Measurements from ENCODE around the gene MLH1.

DNA sequence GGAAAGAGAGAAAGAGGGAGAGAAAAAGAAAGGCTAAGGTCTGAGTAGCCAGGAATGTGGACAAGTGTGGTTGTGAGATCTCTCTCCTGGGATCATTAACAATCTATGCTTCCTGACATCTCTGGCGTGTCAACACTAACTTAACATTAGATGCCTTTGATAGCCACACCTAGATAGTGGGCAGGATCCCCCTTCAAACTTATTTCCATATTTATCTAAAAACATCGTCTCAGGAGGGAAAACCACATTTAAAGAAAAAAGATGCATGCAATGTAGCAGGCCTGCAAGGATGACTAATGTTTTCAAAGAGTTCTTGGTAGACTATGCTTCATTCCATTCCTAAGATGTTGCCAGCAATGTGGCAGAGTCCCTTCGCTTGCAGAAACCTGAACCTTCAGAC lies 80.9 kb downstream of the MLH1 start:
- TF ChIP-seq, protein P1, sequence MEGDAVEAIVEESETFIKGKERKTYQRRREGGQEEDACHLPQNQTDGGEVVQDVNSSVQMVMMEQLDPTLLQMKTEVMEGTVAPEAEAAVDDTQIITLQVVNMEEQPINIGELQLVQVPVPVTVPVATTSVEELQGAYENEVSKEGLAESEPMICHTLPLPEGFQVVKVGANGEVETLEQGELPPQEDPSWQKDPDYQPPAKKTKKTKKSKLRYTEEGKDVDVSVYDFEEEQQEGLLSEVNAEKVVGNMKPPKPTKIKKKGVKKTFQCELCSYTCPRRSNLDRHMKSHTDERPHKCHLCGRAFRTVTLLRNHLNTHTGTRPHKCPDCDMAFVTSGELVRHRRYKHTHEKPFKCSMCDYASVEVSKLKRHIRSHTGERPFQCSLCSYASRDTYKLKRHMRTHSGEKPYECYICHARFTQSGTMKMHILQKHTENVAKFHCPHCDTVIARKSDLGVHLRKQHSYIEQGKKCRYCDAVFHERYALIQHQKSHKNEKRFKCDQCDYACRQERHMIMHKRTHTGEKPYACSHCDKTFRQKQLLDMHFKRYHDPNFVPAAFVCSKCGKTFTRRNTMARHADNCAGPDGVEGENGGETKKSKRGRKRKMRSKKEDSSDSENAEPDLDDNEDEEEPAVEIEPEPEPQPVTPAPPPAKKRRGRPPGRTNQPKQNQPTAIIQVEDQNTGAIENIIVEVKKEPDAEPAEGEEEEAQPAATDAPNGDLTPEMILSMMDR (IDR thresholded peaks at IDR 0.05): no peak
- TF ChIP-seq, protein P2, sequence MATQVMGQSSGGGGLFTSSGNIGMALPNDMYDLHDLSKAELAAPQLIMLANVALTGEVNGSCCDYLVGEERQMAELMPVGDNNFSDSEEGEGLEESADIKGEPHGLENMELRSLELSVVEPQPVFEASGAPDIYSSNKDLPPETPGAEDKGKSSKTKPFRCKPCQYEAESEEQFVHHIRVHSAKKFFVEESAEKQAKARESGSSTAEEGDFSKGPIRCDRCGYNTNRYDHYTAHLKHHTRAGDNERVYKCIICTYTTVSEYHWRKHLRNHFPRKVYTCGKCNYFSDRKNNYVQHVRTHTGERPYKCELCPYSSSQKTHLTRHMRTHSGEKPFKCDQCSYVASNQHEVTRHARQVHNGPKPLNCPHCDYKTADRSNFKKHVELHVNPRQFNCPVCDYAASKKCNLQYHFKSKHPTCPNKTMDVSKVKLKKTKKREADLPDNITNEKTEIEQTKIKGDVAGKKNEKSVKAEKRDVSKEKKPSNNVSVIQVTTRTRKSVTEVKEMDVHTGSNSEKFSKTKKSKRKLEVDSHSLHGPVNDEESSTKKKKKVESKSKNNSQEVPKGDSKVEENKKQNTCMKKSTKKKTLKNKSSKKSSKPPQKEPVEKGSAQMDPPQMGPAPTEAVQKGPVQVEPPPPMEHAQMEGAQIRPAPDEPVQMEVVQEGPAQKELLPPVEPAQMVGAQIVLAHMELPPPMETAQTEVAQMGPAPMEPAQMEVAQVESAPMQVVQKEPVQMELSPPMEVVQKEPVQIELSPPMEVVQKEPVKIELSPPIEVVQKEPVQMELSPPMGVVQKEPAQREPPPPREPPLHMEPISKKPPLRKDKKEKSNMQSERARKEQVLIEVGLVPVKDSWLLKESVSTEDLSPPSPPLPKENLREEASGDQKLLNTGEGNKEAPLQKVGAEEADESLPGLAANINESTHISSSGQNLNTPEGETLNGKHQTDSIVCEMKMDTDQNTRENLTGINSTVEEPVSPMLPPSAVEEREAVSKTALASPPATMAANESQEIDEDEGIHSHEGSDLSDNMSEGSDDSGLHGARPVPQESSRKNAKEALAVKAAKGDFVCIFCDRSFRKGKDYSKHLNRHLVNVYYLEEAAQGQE (IDR thresholded peaks at IDR 0.05; ENCODE audit: insufficient read depth in 1 of 2, low read depth in 2 of 2, low read length in 1 of 2): no peak
